NCI-H2081 (cell line): ENCODE measurements around the gene CDC37.

Source experiments
- DNase-seq, 2 experiments: peaks; one replicate each; lab custom pipeline; 2025; lab: John Stamatoyannopoulos, UW

CDC37 gene

GRCh38 chr19:10352764-10353671 is 50.3 kb downstream of the CDC37 start:
- DNase-seq, result no peak

- no peak for DNase-seq
Measured at GRCh38 chr19:10346509-10346908, 56.8 kb downstream of the CDC37 start.

GRCh38 chr19:10344780-10345179 is 58.6 kb downstream of the CDC37 start:
- DNase-seq, result no peak

GRCh38 chr19:10343495-10343894 is 59.8 kb downstream of the CDC37 start:
- no peak for DNase-seq
